Right lung (tissue), 10 donors: ENCODE data around the gene CASKIN2. TPM values are rescaled to one million over a fixed set of nuclear protein-coding genes. Genes with fewer than 3 reads are reported as not detected.
A peak's percentile ranks its signal among the peaks of the same experiment; 100 is the strongest.

Experiments
- DNase-seq, 2 donors: peaks; one replicate each; pipeline ENCODE4 v3.0.0-alpha.2; 2013
- long read RNA-seq, 8 donors: transcript quantifications; one replicate each; lab custom pipeline, GENCODE V29; 2026
- polyA plus RNA-seq, 5 donors: library from polyadenylated mRNA; unstranded; fragments of 120-200 nt; gene quantifications; one replicate each; pipeline versions ENCODE4 v1.2.1 to v1.2.3, GENCODE V29; 2013; ENCODE audit warnings: inconsistent platforms in 1 of 5, low replicate concordance in 1 of 5; ENCODE audit not compliant: insufficient read length in 5 of 5, insufficient read depth in 1 of 5

The CASKIN2 gene, protein sequence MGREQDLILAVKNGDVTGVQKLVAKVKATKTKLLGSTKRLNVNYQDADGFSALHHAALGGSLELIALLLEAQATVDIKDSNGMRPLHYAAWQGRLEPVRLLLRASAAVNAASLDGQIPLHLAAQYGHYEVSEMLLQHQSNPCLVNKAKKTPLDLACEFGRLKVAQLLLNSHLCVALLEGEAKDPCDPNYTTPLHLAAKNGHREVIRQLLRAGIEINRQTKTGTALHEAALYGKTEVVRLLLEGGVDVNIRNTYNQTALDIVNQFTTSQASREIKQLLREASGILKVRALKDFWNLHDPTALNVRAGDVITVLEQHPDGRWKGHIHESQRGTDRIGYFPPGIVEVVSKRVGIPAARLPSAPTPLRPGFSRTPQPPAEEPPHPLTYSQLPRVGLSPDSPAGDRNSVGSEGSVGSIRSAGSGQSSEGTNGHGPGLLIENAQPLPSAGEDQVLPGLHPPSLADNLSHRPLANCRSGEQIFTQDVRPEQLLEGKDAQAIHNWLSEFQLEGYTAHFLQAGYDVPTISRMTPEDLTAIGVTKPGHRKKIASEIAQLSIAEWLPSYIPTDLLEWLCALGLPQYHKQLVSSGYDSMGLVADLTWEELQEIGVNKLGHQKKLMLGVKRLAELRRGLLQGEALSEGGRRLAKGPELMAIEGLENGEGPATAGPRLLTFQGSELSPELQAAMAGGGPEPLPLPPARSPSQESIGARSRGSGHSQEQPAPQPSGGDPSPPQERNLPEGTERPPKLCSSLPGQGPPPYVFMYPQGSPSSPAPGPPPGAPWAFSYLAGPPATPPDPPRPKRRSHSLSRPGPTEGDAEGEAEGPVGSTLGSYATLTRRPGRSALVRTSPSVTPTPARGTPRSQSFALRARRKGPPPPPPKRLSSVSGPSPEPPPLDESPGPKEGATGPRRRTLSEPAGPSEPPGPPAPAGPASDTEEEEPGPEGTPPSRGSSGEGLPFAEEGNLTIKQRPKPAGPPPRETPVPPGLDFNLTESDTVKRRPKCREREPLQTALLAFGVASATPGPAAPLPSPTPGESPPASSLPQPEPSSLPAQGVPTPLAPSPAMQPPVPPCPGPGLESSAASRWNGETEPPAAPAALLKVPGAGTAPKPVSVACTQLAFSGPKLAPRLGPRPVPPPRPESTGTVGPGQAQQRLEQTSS (N-terminal part only)
- 10 to 100 TPM; 17.9 to 32.6 (median 23.9) TPM for polyA plus RNA-seq
- long read RNA-seq, donor 1, partial matches to known transcripts = 30 of 37 reads
- long read RNA-seq, donor 1, other reads (novel, unspliced or antisense) = 7 of 37 reads
- long read RNA-seq, donor 2, full-length matches to known transcripts = 1 of 1 reads
- long read RNA-seq, donor 2, partial matches to known transcripts = 0 of 1 reads
- long read RNA-seq, donor 2, other reads (novel, unspliced or antisense) = 0 of 1 reads
- long read RNA-seq, donor 3, partial matches to known transcripts = 12 of 12 reads
- long read RNA-seq, donor 3, other reads (novel, unspliced or antisense) = 0 of 12 reads
- long read RNA-seq, donor 4, partial matches to known transcripts = 5 of 5 reads
- long read RNA-seq, donor 4, other reads (novel, unspliced or antisense) = 0 of 5 reads
- long read RNA-seq, donor 5, partial matches to known transcripts = 125 of 125 reads
- long read RNA-seq, donor 5, other reads (novel, unspliced or antisense) = 0 of 125 reads
- long read RNA-seq, donor 6, full-length matches to known transcripts = 2 of 13 reads
- long read RNA-seq, donor 6, partial matches to known transcripts = 11 of 13 reads
- long read RNA-seq, donor 6, other reads (novel, unspliced or antisense) = 0 of 13 reads
- long read RNA-seq, donor 7, full-length matches to known transcripts = 4 of 21 reads
- long read RNA-seq, donor 7, partial matches to known transcripts = 17 of 21 reads
- long read RNA-seq, donor 7, other reads (novel, unspliced or antisense) = 0 of 21 reads
- long read RNA-seq, donor 8 = 0 reads

DNA sequence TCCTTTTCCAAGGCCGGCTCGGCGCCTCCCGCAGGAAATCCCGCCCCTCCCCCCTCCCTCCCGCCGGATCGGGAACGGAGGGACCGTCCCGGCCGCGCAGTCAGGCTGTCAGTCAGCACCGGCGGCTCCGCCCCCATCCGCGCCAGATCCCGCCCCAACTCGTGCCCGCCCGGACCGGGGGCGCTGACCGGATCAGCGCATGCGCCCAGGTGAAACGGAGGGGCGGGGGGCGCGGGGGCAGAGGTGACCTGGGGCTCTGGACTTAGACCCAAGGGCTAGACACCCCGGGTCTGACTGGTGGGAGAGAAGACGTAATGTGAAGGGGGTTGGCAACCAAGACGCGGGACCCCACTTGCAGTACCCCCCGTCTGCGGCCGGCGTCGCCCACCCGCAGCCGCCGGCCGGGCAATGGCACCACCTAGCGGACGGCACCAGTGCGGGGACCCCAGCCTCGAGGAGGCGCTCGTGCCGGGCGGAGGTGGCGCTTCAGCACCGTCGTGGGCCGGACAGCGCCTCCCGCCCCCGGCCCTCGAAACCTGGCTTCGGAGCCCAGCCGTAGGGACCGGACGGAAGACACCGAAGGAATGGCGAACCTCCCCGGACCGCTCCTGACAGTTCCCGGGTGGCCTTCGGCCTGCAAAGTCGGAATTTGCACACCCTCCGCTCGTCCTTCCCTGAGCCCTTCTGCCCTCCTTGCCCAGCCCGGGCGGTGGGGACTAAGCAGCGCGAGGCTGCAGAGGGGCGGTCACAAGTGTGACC lies at the start of gene CASKIN2:
Gene CASKIN2, minus strand, starts transcription at position 42 of the 759 bp plus-strand sequence. CDS start 1,733 bp downstream, outside the sequence.
- DNase-seq = peak; percentile 94 to 96

DNA sequence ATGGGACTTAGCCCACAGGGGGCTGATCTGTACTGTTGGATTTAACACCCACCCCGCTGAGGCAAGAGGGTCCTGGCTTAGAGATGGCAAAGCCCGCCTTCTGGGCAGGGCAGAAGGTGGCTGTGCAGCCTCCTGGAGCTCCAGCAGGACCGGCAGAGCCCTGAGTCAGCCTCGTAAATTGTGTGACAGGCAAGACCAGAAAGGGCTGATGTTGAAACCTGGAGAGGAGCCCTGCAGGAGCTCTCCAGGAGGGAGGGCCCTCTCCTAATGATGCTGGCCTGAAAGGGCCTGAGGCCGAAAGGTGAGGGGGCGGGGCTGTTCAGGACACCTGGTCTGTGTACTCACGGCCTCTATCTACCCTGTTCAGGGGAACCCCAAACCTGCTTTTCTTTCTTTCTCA lies 49.7 kb upstream of the CASKIN2 start:
- DNase-seq = no peak

DNA sequence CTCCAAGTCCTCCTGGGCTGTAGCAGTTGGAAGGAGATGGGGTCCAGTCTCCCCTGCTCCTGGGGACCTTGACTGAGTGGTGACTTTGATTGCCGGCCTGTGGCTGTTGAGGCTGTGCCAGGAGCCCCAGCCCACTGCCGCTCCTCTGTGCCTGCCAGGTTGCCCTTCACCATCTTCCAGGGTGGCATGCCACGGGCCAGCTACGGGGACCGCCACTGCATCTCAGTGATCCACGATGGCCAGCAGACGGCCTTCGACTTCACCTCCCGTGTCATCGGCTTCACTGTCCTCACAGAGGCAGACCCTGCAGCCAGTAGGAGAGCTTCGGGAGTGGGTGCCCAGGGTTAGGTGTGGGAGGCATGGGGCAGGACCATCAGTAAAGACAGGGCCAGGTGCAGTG lies 48.9 kb upstream of the CASKIN2 start:
- DNase-seq = no peak

DNA sequence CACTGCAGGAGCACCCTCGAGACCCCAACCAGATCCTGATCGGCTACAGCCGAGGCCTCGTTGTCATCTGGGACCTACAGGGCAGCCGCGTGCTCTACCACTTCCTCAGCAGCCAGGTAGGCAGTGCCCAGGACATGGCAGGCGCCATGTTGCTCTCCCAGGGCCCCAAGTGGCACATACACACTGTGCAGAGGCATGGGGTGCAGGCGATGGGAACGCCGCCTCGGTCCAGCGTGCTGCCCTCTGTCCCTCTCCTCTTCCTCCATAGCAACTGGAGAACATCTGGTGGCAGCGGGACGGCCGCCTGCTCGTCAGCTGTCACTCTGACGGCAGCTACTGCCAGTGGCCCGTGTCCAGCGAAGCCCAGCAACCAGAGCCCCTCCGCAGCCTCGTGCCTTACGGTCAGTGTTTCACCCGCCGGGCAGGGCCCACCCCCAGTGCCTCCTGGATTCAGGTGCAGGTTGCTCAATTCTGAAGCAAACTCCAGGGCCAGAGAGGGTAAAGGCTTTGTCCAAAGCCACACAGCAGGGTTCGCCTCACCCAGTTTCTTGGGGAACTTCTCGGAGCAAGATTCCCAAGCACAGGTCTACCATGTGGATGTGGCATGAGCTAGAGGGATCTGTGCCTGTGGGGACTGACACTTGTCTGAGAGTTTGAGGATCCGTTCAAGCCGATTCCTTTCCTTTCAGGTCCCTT lies 47.9 kb upstream of the CASKIN2 start:
- DNase-seq = no peak

DNA sequence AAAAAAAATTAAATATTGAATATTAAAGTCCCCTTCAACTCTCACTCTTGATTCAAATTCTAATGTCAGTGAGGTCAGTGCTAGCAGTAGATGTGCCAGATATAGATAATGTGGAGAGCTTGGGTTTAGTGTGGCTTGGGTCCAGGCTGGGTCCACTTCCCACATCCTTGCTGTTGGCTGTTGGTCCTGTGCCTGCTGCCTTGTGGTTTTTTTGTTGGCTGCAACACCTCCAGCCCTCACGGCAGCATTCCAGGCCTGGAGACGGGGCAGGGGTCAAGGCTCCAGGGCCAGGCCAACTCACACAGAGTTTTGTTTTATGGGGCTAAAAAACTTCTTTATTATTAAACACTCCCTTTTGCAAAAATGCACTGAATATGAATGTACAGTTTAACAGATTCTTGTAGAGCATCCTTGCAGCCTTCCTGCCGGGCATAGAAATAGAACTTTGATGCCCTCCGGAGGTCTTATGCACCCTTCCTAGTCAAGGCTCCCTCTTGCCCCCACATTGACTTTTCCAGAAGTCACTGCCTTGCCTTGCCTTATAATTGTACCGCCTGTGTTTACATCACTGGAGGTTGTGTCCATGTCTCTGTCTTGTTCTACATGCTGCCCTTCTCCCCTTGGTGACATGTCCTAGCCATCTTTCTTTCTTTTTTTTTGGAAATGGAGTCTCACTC lies 46.7 kb upstream of the CASKIN2 start:
- no peak for DNase-seq

- no peak for DNase-seq
Observed at GRCh38 chr17:75559958-75560533, 44.7 kb upstream of the CASKIN2 start.

DNA sequence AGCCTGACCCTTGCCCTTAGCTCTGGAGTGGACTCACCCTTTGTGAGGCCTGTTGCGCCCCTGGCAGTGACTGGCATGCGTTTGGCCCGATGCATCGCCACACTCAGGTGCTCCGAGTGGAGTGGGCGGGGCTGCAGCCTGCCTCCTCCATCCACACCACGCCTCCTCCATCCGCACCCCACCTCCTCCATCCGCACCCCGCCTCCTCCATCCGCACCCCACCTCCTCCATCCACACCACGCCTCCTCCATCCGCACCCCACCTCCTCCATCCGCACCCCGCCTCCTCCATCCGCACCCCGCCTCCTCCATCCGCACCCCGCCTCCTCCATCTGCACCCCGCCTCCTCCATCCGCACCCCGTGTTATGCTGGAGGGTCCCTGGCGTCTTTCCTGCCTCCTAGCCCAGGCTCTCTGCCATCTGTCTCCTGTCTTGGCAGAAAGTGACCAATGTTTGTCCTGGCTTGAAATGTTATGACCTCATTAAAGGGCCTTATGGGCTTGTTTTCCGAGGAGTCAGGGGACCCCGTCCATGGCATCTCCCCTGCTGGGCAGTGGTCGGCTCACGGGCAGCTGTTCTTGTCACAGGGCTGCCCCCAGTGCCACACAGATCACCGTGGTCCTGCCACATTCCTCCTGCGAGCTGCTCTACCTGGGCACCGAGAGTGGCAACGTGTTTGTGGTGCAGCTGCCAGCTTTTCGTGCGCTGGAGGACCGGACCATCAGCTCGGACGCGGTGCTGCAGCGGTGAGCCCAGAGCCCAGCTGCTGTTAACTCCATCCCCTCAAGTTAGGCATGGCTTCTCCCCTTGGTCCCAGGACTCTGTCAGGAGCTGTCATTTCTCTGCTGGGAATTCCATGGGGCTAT lies 43.6 kb upstream of the CASKIN2 start:
- DNase-seq = no peak

DNA sequence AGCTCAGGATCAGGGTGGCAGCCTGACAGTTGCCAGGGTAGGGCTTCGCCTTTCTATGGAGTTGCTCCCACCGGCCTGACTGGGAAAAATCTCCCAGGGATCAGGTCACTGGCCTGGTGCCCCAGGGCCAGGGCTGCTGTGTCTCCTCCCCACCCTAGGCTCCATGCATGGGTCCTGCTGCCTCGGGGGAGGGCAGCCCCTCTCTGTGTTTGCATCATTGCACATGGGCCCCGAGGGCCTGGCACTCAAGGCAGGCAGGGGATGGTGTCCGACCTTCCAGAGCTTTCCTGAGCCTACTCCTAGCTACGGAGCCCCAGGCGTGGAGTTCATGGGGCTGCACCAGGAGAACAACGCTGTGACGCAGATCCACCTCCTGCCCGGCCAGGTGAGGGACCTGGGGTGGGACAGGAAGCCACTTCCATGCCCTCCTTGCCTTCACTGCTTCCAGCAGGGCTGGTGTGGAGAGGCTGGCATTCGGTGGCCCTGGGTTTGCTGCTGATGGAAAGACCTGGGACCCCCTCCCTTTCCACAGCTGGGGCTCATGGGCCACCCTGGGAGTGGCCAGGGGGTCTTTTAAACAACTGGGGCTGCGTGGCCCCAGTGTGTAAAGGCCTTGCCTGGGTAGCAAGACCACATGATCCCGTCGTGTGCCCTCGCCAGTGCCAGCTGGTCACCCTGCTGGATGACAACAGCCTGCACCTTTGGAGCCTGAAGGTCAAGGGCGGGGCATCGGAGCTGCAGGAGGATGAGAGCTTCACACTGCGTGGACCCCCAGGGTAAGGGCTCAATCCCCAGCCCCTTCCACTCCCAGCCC lies 42.7 kb upstream of the CASKIN2 start:
- DNase-seq = no peak

- DNase-seq = peak; percentile 57 to 63
Observed at GRCh38 chr17:75557075-75557851, 41.9 kb upstream of the CASKIN2 start.

GRCh38 chr17:75555679-75556153 lies 40.4 kb upstream of the CASKIN2 start:
- DNase-seq = no peak

GRCh38 chr17:75553295-75554110 lies 38.2 kb upstream of the CASKIN2 start:
- no peak for DNase-seq

- DNase-seq = no peak
Observed at GRCh38 chr17:75552425-75553294, 37.3 kb upstream of the CASKIN2 start.

- DNase-seq = no peak
Observed at GRCh38 chr17:75551266-75551665, 35.9 kb upstream of the CASKIN2 start.
